ENCODE results near the gene KPTN. TPM values are rescaled to one million over a fixed set of nuclear protein-coding genes. Genes with fewer than 3 reads are reported as not detected.

Gene KPTN
- polyA plus RNA-seq, 3 donors = 9.5 to 9.7 (median 9.5) TPM

GRCh38 chr19:47520839-47521238, 36.8 kb upstream of the KPTN start:
- WGBS (ENCODE audit: insufficient coverage) = 98% methylated on average over 6 of the region's 6 CpGs
- no peak overlapping the region for H2AFZ ChIP-seq (ENCODE audit: insufficient read depth, low read depth, low read length, poor library complexity, severe bottlenecking)

GRCh38 chr19:47520343-47520806, 36.4 kb upstream of the KPTN start:
- Histone ChIP-seq H3K36me3 (replicated peaks in 1 of 2; ENCODE audit: control insufficient read depth in 1 of 2, insufficient read depth in 2 of 2, low read length in 2 of 2) (no peaks in the 10 kb centered on the region), H2AFZ (ENCODE audit: insufficient read depth, low read depth, low read length, poor library complexity, severe bottlenecking) (no peak overlapping the region), H3K27ac (ENCODE audit: low read depth in 1 of 2, low read length in 2 of 2) (no peak overlapping the region), H3K4me3 (replicated peaks in 1 of 3; ENCODE audit: low read depth in 2 of 3, low read length in 3 of 3) (no peak overlapping the region), H3K9ac (ENCODE audit: insufficient read depth, low read length, poor library complexity, severe bottlenecking) (no peak overlapping the region), H4K20me1 (ENCODE audit: insufficient read depth, low read length) (no peaks in the 10 kb centered on the region), H3K4me1 (ENCODE audit: control insufficient read depth in 1 of 2, insufficient read depth in 2 of 2, low read length in 2 of 2) (peaks cover 10 to 12% of the 10 kb centered on the region in 2 donors), H3K27me3 (ENCODE audit: control insufficient read depth in 2 of 2, insufficient read depth in 2 of 2, low read length in 2 of 2) (peaks cover 0 to 16% of the 10 kb centered on the region in 2 donors), H3K9me3 (replicated peaks in 1 of 2; ENCODE audit: control insufficient read depth in 1 of 2, insufficient read depth in 1 of 2, low read length in 2 of 2) (no peaks in the 10 kb centered on the region), H3K4me2 (replicated peaks; ENCODE audit: extremely low read depth, low read length, poor library complexity, severe bottlenecking) (no peak overlapping the region), H3K79me2 (ENCODE audit: insufficient read depth, low read length) (no peaks in the 10 kb centered on the region)
- whole genome bisulfite sequencing (ENCODE audit: insufficient coverage) = 94% methylated on average over 10 of the region's 10 CpGs
- no peak overlapping the region for H3K4me3 Mint-ChIP-seq
- H3K27me3 Mint-ChIP-seq (ENCODE audit: low read depth in 3 of 3) = peaks cover 24 to 39% (median 24%) of the 10 kb centered on the region in 3 donors
- TF ChIP-seq CTCF (IDR thresholded peaks at IDR 0.05) = no peak
- intact Hi-C loops (cut with micrococcal nuclease) = no loop called here
- peaks cover 0 to 1% (median 0%) of the 10 kb centered on the region in 7 donors for H3K9me3 Mint-ChIP-seq
- no peak for DNase-seq
- peaks cover 16% of the 10 kb centered on the region for H3K4me1 Mint-ChIP-seq
- H3K27ac Mint-ChIP-seq = no peak overlapping the region
- no peaks in the 10 kb centered on the region for H3K36me3 Mint-ChIP-seq

More at GRCh38 chr19:47520839-47521238, 36.8 kb upstream of the KPTN start:
- peaks cover 8 to 9% of the 10 kb centered on the region in 2 donors for H3K4me1 ChIP-seq (ENCODE audit: control insufficient read depth in 1 of 2, insufficient read depth in 2 of 2, low read length in 2 of 2)
- peaks cover 0 to 16% of the 10 kb centered on the region in 2 donors for H3K27me3 ChIP-seq (ENCODE audit: control insufficient read depth in 2 of 2, insufficient read depth in 2 of 2, low read length in 2 of 2)
- Mint-ChIP-seq H3K27me3 (ENCODE audit: low read depth in 3 of 3) (peaks cover 24 to 39% (median 28%) of the 10 kb centered on the region in 3 donors), H3K36me3 (no peaks in the 10 kb centered on the region), H3K9me3 (peaks cover 0 to 1% (median 0%) of the 10 kb centered on the region in 7 donors), H3K27ac (no peak overlapping the region), H3K4me1 (peaks cover 13% of the 10 kb centered on the region), H3K4me3 (no peak overlapping the region)
- H4K20me1 ChIP-seq (ENCODE audit: insufficient read depth, low read length) = no peaks in the 10 kb centered on the region
- H3K36me3 ChIP-seq (replicated peaks in 1 of 2; ENCODE audit: control insufficient read depth in 1 of 2, insufficient read depth in 2 of 2, low read length in 2 of 2) = no peaks in the 10 kb centered on the region
- H3K9ac ChIP-seq (ENCODE audit: insufficient read depth, low read length, poor library complexity, severe bottlenecking) = peak overlapping the region; percentile 12
- TF ChIP-seq CTCF (IDR thresholded peaks at IDR 0.05) = no peak
- intact Hi-C loops (cut with micrococcal nuclease) = no loop called here
- H3K4me2 ChIP-seq (replicated peaks; ENCODE audit: extremely low read depth, low read length, poor library complexity, severe bottlenecking) = no peak overlapping the region
- no peaks in the 10 kb centered on the region for H3K9me3 ChIP-seq (replicated peaks in 1 of 2; ENCODE audit: control insufficient read depth in 1 of 2, insufficient read depth in 1 of 2, low read length in 2 of 2)
- no peak overlapping the region for H3K4me3 ChIP-seq (replicated peaks in 1 of 3; ENCODE audit: low read depth in 2 of 3, low read length in 3 of 3)
- no peaks in the 10 kb centered on the region for H3K79me2 ChIP-seq (ENCODE audit: insufficient read depth, low read length)
- no peak overlapping the region for H3K27ac ChIP-seq (ENCODE audit: low read depth in 1 of 2, low read length in 2 of 2)
- DNase-seq = no peak
